Heart left ventricle (tissue), 13 donors: ENCODE measurements around the gene METTL2A.
"Not testable (repeated sequence)": the region's sequence is repeated elsewhere in the genome, so short reads cannot be mapped to it uniquely, and the experiment has no call there.

Experiments used
- CTCF ChIP-seq, 12 donors: fragments of 200-600 bp; sonication (generic) in 4 of 12; IDR thresholded peaks; one replicate each; pipeline versions ENCODE4 v1.5.0 to v1.8.0; 2018 to 2022; ENCODE audit warnings: antibody characterized with exemption in 12 of 12, mild to moderate bottlenecking in 5 of 12
- POLR2A ChIP-seq, 2 donors: fragments of 450-650 bp; IDR thresholded peaks; one replicate each; pipeline ENCODE4 v1.6.1; 2017; ENCODE audit warnings: antibody characterized with exemption in 2 of 2, mild to moderate bottlenecking in 2 of 2, moderate library complexity in 2 of 2
- donor health status: ischemic (EF 13 %, LVEDD 7.1; RV severe dilation, severe dysfunction).
- donor health status: DM: no; HTN: yes; CAD: no.
- donor health status: DM: no; HTN: no; CAD: no.
- donor health status: ischemic (EF 25% LVEDD 6.9; RV normal size, moderate dysfunction).
- donor health status: ischemic (EF 25% LVEDD 5.7; RV mildly dilated, moderate dysfunction).
- donor health status: ischemic (EF 35%, LVEDD 5.7; RV mildly dilated, moderate dysfunction).
- donor health status: nonischemic (EF 11% LVEDD 7.7; RV severe dilation, severe dysfunction).
- donor health status: DM: yes; HTN: yes; CAD: no.
- donor health status: PGD.
- donor health status: ischemic (EF 29% LVEDD 5.4; RV normal size, mild dysfunction).
- donor health status: nonischemic (EF 23%, LVEDD 6.1; RV moderate dilation, normal function).

DNA sequence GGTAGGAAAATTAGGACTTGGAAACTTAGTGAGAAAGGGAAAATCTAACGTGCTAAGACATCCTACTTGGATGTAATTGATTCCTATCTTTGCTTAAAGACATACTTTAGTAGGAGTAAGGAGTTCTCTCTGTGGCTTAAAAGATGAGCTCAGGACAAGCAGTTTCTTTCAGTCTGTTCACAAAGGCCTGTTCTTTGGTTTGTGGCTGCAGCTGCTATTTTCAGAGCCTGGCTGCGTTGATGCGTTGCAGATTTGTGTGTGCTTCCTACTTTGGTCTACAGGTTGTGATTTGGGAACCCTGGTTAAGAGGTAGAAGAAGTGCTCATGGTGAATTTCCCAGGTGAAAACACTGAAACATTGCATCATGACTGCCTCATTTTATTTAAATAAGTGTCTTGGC, 30.4 kb downstream of the METTL2A start:
- TF ChIP-seq CTCF, POLR2A (IDR thresholded peaks at IDR 0.05): not testable (repeated sequence)
